Esophagus muscularis mucosa (tissue), 4 donors: ENCODE data around the gene ATF5.

Experiments
- CTCF ChIP-seq, 3 experiments: fragments of 200-600 bp in 2 of 3; fragments of 450-650 bp in 1 of 3; sonication (generic) in 2 of 3; IDR thresholded peaks; one replicate each; pipeline ENCODE4 v1.5.1; 2017 to 2019; ENCODE audit warnings: antibody characterized with exemption in 3 of 3, mild to moderate bottlenecking in 2 of 3, moderate library complexity in 1 of 3
- EP300 ChIP-seq: sonication (generic); formaldehyde crosslinking; IDR thresholded peaks from one replicate; pipeline ENCODE4 v1.6.1; 2017; ENCODE audit warnings: antibody characterized with exemption
- POLR2A ChIP-seq: fragments of 450-650 bp; IDR thresholded peaks from one replicate; pipeline ENCODE4 v1.6.1; 2017; ENCODE audit warnings: antibody characterized with exemption, moderate library complexity, mild to moderate bottlenecking, low read depth
- POLR2AphosphoS5 ChIP-seq, 2 donors: sonication (generic); formaldehyde crosslinking; IDR thresholded peaks; one replicate each; pipeline ENCODE4 v1.6.1; 2017; ENCODE audit warnings: antibody characterized with exemption in 2 of 2

DNA sequence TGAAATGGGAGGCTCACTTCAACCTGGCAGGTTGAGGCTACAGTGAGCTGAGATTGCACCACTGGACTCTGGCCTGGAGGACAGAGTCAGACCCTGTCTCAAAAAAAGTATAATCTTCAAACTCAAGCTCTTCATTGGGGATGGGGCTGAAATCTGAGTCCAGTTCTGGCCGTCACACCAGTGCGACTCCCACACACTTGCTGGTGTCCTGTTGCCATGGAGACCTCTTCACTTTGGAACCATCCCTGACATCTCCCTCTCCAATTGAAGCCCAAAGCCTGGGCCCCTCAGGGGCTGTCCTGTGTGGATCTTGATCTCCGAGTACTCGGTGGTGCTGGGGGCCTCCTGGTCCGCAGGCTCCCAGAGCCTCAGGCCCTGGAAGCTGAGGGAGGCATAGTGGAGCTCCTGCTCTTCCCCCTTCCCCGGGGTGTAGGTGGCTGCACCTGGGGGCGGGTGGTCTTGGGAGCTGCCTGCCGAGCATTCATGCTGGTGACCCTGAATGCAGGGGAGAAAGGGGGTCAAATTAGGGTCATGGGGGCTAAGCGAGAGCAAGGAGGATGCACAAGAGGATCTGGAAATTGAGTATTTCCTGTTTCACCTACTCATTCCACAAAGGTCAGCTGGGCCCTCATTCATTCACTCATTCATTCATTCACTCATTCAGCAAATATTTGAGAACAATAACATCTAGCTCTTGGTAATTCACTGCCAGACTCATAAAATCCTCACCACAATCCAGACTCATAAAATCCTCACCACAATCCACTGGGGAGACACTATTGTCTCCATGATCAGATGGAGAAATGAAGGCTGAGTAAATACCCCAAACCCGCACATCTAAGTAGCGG lies 21.0 kb downstream of the ATF5 start:
- TF ChIP-seq CTCF (IDR thresholded peaks at IDR 0.05): no peak
- no peak for TF ChIP-seq POLR2AphosphoS5 (IDR thresholded peaks at IDR 0.05)
- TF ChIP-seq POLR2A: no peak
- no peak for TF ChIP-seq EP300
